ENCODE measurements around the gene GLB1L3.

GRCh38 chr11:134266440-134266839, 9.7 kb upstream of the GLB1L3 start:
- TF ChIP-seq POLR2A (IDR thresholded peaks at IDR 0.05; ENCODE audit: low read length) (no peak), GATA1 (IDR thresholded peaks at IDR 0.05; ENCODE audit: low read depth, low read length) (no peak)
